Neuron (in vitro differentiated cells): ENCODE measurements around the gene PRDX6.

Source experiments
- H2AFZ ChIP-seq: one replicate; pipeline ENCODE4 v1.6.1; 2013; ENCODE audit warnings: low read depth, mild to moderate bottlenecking, inconsistent platforms, low read length, moderate library complexity
- H3K27me3 ChIP-seq: one replicate; pipeline ENCODE4 v1.6.1; 2013; ENCODE audit warnings: low read length; ENCODE audit not compliant: insufficient read depth
- H3K36me3 ChIP-seq: one replicate; pipeline ENCODE4 v1.6.1; 2013; ENCODE audit warnings: low read length; ENCODE audit not compliant: insufficient read depth
- H3K4me1 ChIP-seq: one replicate; pipeline ENCODE4 v1.6.1; 2013; ENCODE audit warnings: low read length; ENCODE audit not compliant: insufficient read depth
- H3K4me3 ChIP-seq: 2 replicates; pipeline ENCODE4 v1.5.1; 2013; ENCODE audit warnings: mild to moderate bottlenecking, low read length, moderate library complexity
- H3K9me3 ChIP-seq: one replicate; pipeline ENCODE4 v1.6.1; 2013; ENCODE audit warnings: low read length

Gene PRDX6

DNA sequence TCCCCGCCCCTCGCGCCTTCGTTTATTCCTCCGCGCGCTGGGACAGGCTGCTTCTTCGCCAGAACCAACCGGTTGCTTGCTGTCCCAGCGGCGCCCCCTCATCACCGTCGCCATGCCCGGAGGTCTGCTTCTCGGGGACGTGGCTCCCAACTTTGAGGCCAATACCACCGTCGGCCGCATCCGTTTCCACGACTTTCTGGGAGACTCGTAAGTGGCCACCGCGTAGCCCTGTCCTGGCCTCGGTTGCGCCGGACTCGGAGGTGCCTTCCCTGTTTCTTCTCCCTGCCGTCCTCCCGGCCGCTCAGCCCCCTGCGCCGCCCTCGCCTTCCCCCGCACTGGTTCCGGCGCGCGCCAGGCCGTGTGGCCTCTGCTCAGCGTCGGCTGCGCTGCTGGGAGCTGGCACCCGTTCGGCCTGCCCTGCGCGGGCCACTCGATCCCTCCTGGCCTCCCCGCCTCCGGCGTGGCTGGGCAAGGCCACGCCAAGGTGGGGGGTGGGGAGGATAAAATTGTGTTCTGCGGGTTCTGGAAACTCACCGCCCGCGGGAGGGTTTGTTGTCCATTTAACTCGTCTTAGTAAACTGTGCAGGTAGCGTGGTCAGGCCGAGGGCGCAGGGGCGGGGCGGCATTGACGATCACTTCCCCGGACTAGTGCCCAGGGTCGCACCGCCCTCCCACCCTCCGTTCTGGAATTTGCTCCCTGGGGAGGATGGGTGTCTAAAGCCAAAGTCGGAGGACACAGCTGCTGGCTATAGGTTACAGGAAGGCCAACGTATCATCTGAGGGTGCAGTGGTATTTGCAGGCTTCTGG is at the start of gene PRDX6:
Gene PRDX6, plus strand, starts transcription at position 50 of the 808 bp plus-strand sequence. Its CDS starts 63 bp downstream, at position 113.
- H2AFZ ChIP-seq = peak within 1 kb of the TSS; percentile 85
- H3K9me3 ChIP-seq = no peaks in the 10 kb centered on the region
- peak within 1 kb of the TSS; percentile 73 for H3K4me3 ChIP-seq
- H3K4me1 ChIP-seq = peaks cover 23% of the 10 kb centered on the region
- no peaks in the 10 kb centered on the region for H3K27me3 ChIP-seq
- peaks cover 29% of the 10 kb centered on the region for H3K36me3 ChIP-seq

- Histone ChIP-seq H3K4me1 (peaks cover 19% of the 10 kb centered on the region), H3K36me3 (no peaks in the 10 kb centered on the region), H2AFZ (peak overlapping the region; percentile 88), H3K27me3 (no peaks in the 10 kb centered on the region), H3K9me3 (no peaks in the 10 kb centered on the region), H3K4me3 (peak overlapping the region; percentile 43)
These were observed 47.4 kb upstream of the PRDX6 start for GRCh38 chr1:173429471-173430402.

DNA sequence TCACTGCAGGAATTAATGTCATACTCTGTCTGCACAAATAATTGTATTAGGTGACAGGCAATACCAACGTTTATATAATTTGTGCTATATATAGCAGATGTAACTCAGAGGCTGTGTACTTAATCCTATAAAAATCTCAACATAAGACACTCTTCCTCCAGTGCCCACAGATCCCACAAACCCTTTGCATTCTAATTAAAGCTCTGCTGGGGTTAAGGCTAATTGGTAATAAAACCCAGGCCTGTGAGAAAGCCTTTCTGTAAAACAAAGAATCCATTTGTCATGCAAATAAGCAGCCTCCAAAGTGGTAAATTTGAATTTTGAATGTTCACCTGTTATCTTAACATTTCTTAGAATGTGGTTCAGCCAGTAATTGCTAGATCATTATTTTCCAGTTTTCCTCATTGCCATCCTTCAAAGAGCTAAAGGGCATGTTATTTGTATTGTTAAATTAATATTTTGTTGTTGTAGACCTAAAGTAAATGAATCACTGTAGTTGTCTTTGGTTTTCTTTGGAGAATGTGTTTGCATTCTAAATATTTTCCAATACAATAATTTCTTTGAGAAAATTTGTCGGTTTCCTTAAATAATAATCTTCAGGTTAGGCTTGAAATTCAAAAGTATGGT is 46.3 kb upstream of the PRDX6 start:
- H3K9me3 ChIP-seq = no peaks in the 10 kb centered on the region
- H3K36me3 ChIP-seq = no peaks in the 10 kb centered on the region
- H3K4me3 ChIP-seq = peak overlapping the region; percentile 43
- H3K4me1 ChIP-seq = peaks cover 19% of the 10 kb centered on the region
- peak overlapping the region; percentile 88 for H2AFZ ChIP-seq
- H3K27me3 ChIP-seq = no peaks in the 10 kb centered on the region

DNA sequence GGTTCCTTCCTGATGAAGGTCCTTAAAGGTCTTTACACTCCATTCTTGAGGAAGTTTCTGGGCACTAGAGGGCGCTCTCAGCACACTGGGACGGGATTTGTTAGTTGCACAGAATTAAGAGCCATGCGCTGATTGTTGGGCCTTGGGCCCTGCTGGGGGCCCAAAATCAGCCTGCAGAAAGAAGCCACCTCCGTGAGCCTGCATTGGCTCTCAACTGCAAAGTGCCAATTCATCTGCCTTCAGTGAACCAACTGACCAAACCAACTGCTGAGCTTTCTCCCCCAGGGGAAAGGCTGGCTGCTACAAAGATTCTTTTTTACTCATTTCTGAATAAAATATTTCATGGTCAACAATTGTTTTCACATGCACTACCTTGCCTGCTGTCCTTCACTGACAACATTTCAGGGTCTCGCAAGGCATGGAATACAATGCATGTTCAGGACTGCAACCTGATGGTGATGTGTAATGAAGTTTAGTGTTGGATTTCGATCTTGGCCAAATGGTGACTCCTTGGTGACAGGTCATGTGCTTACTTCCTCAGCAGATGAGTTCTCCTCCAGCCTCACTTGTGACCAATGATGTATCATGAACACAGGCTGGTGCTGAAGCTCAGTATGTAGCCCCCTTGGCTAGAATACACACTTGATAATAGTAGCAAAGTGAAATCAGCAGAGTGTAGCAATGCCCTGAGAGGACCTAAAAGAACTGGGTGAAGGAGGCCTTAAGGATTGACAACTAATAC is 45.7 kb upstream of the PRDX6 start:
- H3K36me3 ChIP-seq = no peaks in the 10 kb centered on the region

GRCh38 chr1:173432331-173432730 is 44.8 kb upstream of the PRDX6 start:
- peaks cover 19% of the 10 kb centered on the region for H3K4me1 ChIP-seq
- H2AFZ ChIP-seq = no peak overlapping the region
- H3K27me3 ChIP-seq = no peaks in the 10 kb centered on the region

More for the DNA sequence above, 45.7 kb upstream of the PRDX6 start:
- Histone ChIP-seq H3K4me1 (peaks cover 19% of the 10 kb centered on the region), H2AFZ (no peak overlapping the region), H3K4me3 (no peak overlapping the region), H3K27me3 (no peaks in the 10 kb centered on the region), H3K9me3 (no peaks in the 10 kb centered on the region)

DNA sequence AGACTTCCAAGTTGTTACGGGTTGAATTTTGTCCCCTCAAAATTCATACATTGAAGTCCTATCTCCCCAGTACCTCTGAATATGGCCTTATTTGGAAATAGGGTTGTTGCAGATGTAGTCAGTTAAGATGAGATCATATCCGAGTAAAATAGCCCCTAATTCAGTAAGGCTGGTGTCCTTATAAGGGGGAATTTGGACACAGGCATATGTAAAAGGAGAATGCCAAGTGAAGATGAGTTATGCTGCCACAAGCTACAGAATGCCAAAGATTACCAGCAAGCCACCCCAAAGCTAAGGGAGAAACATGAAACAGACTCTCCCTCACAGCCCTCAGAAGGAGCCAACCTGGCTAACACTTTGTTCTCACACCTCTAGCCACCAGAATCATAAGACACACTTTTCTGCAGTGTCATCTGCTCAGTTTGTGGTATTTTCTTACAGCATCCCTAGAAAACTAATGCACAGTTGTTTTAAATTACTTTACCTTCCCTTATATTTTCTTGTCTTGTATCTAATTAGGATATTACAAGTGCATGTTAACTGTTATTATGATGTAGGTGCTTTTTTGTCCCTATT is 43.3 kb upstream of the PRDX6 start:
- no peak overlapping the region for H2AFZ ChIP-seq

More at GRCh38 chr1:173432331-173432730, 44.8 kb upstream of the PRDX6 start:
- H3K36me3 ChIP-seq = no peaks in the 10 kb centered on the region
- H3K4me3 ChIP-seq = no peak overlapping the region
- H3K9me3 ChIP-seq = no peaks in the 10 kb centered on the region

GRCh38 chr1:173436841-173437428 is 40.2 kb upstream of the PRDX6 start:
- Histone ChIP-seq H2AFZ (no peak overlapping the region), H3K36me3 (no peaks in the 10 kb centered on the region), H3K4me1 (no peaks in the 10 kb centered on the region), H3K4me3 (no peak overlapping the region), H3K9me3 (no peaks in the 10 kb centered on the region), H3K27me3 (no peaks in the 10 kb centered on the region)

More for the DNA sequence above, 43.3 kb upstream of the PRDX6 start:
- H3K36me3 ChIP-seq = no peaks in the 10 kb centered on the region
- H3K27me3 ChIP-seq = no peaks in the 10 kb centered on the region
- no peaks in the 10 kb centered on the region for H3K9me3 ChIP-seq
- no peak overlapping the region for H3K4me3 ChIP-seq
- H3K4me1 ChIP-seq = peaks cover 19% of the 10 kb centered on the region

- H3K36me3 ChIP-seq = no peaks in the 10 kb centered on the region
- no peaks in the 10 kb centered on the region for H3K27me3 ChIP-seq
These were observed 38.5 kb upstream of the PRDX6 start for GRCh38 chr1:173438675-173439074.

GRCh38 chr1:173440430-173440829 is 36.7 kb upstream of the PRDX6 start:
- no peaks in the 10 kb centered on the region for H3K9me3 ChIP-seq

More at GRCh38 chr1:173438675-173439074, 38.5 kb upstream of the PRDX6 start:
- H3K9me3 ChIP-seq = no peaks in the 10 kb centered on the region
- no peak overlapping the region for H3K4me3 ChIP-seq
- no peaks in the 10 kb centered on the region for H3K4me1 ChIP-seq
- H2AFZ ChIP-seq = no peak overlapping the region

DNA sequence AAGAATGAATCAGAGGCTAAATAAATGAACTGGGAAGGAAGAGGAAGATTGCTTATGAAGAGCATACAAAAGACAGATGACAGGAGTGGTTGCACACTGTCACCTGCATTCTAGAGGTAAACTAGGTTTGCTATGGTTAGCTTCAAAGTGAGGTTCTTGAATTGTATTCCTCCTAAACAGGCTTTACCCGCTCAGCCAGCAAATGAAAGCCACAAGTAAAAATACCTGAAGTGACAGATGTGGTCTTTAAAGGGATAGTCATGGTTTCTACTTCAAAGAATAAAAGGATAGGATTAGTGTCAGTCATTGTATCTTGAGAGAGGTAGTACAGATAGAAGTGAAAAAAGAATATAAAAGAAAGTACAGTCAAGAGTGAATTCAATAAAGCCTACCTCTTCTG is 32.4 kb upstream of the PRDX6 start:
- Histone ChIP-seq H3K4me3 (no peak overlapping the region), H3K9me3 (peaks cover 2% of the 10 kb centered on the region), H3K27me3 (no peaks in the 10 kb centered on the region), H2AFZ (no peak overlapping the region), H3K4me1 (no peaks in the 10 kb centered on the region), H3K36me3 (no peaks in the 10 kb centered on the region)

More at GRCh38 chr1:173440430-173440829, 36.7 kb upstream of the PRDX6 start:
- no peak overlapping the region for H2AFZ ChIP-seq
- H3K27me3 ChIP-seq = no peaks in the 10 kb centered on the region
- H3K36me3 ChIP-seq = no peaks in the 10 kb centered on the region
- no peaks in the 10 kb centered on the region for H3K4me1 ChIP-seq
- H3K4me3 ChIP-seq = no peak overlapping the region

GRCh38 chr1:173445164-173445563 is 32.0 kb upstream of the PRDX6 start:
- no peak overlapping the region for H3K4me3 ChIP-seq
- no peaks in the 10 kb centered on the region for H3K27me3 ChIP-seq
- H3K9me3 ChIP-seq = peaks cover 2% of the 10 kb centered on the region
- no peaks in the 10 kb centered on the region for H3K4me1 ChIP-seq
- no peaks in the 10 kb centered on the region for H3K36me3 ChIP-seq
- no peak overlapping the region for H2AFZ ChIP-seq

DNA sequence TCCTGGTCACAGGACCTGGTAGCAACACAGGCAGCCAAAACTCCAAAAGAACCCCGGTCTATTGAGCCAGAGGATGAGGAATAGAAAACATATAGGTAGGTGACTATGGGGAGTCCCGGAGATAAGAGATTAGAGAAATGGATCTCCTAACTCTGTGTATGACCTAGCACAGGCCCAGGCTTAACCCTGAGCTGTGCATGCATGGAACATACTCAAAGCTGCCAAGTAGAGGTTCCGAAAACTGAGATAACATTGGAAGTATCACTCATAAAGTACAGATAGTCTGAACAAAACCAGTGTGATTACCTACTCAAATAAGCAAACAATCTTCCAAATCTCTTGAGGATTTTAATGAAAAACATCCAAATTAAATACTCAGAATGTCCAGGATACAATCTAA is 31.5 kb upstream of the PRDX6 start:
- Histone ChIP-seq H3K9me3 (peaks cover 2% of the 10 kb centered on the region), H3K4me3 (no peak overlapping the region), H3K4me1 (no peaks in the 10 kb centered on the region), H2AFZ (no peak overlapping the region), H3K36me3 (no peaks in the 10 kb centered on the region), H3K27me3 (no peaks in the 10 kb centered on the region)
